MV-4-11 (cell line): Measurements from ENCODE around the gene CA9.

Source experiments
- DNase-seq: peaks from one replicate; lab custom pipeline; 2025; lab: John Stamatoyannopoulos, UW

The CA9 gene

DNA sequence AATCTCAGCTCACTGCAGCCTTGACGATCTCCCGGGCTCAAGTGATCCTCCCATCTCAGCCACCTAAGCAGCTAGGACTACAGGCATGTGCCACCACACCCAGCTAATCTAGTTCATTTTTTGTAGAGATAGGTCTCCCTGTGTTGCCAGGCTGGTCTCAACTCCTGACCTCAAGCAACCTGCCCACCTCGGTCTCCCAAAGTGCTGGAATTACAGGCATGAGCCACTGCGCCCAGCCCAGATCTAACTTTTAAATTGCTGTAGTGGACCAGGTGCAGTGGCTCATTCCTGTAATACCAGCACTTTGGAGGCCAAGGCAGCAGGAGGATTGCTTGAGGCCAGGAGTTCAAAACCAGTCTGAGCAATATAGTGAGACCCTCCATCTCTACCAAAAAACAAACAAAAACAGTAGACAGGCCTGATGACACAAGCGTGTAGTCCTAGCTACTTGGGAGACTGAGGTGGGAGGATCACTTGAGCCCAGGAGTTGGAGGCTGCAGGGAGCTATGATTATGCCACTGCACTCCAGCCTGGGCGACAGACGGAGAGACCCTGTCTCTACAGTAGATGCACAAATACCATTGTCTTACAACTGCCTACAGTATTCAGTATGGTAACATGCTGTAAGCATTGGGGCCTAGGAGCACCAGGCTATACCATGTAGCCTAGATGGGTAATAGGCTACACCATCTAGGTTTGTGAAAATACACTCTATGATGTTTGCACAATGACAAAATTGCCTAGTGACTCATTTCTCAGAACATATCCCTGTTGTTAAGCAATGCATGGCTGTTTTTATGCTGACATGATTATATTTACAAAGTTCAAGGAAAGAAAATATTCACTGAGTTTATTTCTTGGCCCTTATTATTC, 21.5 kb upstream of the CA9 start:
- peak; percentile 73 for DNase-seq

GRCh38 chr9:35652829-35653209, 20.9 kb upstream of the CA9 start:
- no peak for DNase-seq

GRCh38 chr9:35653611-35654010, 20.1 kb upstream of the CA9 start:
- no peak for DNase-seq

DNA sequence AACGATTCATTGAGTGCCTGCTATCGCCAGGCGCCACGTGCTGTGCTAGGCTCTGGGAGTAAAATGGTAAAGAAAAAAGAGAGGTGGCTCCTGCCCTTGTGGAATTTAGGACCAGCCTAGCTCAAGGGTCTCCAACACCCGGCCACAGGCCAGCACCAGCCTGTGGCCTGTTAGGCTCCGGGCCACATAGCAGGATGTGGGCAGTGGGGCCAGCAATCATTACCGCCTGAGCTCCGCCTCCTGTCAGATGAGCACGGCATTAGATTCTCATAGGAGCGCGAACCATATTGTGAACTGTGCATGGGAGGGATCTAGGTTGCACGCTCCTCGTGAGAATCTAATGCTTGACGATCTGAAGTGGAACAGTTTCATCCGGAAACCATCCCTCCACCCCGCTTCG, 17.4 kb upstream of the CA9 start:
- DNase-seq, result no peak

DNA sequence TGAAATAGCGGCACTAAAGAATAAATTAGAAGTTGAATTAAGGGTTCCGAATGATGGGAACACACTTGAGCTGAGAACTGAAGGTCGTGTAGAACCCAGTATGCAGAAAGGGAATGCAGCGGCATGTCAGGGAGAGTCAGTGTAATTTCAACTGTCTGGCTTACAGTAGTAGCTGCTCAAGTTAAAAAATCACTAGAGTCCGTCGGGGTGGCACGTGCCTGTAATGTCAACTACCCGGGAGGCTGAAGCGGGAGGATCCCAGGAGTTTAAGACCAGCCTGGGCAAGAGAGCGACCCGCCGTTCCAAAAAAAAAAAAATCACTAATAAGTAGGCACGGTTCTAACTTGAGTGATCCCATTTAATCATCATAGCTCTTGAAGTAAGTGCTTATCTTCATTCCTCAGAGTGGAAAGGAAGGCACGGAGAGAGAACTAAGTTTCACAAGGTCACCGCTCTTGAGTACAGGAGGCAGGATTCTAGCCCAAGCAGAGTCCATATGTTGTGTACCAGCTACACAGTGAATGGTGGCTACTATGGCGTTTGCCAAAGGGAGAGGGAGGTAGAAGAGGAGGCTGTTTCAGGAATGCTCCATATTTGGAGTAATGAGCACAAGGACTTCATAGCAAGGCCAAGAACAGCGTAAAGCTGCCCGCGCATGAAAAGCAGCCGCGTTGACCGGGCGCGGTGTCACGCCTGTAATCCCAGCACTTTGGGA, 16.7 kb upstream of the CA9 start:
- no peak for DNase-seq

- peak; percentile 99 for DNase-seq
These were observed 16.1 kb upstream of the CA9 start, which contains the start of gene RMRP for GRCh38 chr9:35657546-35658136. TSS of gene RMRP (minus strand) at chr9:35658019.

- peak; percentile 83 for DNase-seq
These were observed 15.4 kb upstream of the CA9 start, which contains the start of gene CCDC107 for GRCh38 chr9:35658137-35658967. TSS of gene CCDC107 (plus strand) at chr9:35658292. CDS start at chr9:35658380, 88 bp downstream.

GRCh38 chr9:35658968-35659220, 14.8 kb upstream of the CA9 start:
- DNase-seq, result peak; percentile 43

- DNase-seq, result no peak
These were observed 14.4 kb upstream of the CA9 start for GRCh38 chr9:35659340-35659739.

DNA sequence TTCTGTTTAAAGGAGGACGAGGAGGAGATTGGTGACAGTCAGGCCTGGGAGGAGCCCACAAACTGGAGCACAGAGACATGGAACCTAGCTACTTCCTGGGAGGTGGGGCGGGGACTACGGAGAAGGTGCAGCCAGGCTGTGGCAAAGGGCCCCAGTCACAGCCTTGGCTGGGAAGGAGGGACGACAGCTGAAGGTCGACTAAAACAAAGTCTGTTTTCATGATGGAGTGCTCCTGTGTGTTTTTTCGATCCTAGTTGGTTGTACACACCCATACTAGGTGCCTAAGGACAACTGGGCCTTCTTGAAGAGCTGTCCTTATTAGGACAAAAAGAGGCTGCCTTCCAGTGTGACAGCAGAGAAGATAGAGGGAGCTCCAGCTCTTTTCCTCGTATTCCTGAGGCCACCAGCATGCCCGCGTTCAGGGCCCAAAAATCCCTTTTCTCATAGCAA, 12.7 kb upstream of the CA9 start:
- peak; percentile 8 for DNase-seq

GRCh38 chr9:35661756-35662350, 11.9 kb upstream of the CA9 start:
- no peak for DNase-seq

DNA sequence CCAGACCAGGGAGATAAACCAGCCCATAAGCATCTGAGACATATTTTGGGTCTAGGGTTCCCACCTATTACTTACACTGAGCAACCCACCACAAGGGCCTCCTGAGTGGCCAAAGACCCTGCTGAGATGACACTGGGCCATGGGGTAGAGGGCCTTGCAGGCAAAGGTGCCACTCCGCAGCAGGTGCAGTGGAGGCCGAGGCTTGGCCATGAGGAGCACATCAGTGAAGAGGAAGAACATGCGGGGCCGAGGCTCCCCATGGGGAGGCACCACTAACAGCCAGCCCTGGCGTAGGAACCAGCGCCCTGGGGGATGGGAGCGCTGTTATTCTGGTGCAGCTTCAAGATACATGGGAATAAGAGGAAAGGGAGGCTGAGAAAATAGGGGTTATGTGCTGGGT, 11.3 kb upstream of the CA9 start:
- no peak for DNase-seq

GRCh38 chr9:35664531-35665470, 8.9 kb upstream of the CA9 start, which contains the start of gene ARHGEF39:
TSS of gene ARHGEF39 (minus strand) at chr9:35665195. CDS start at chr9:35665169, 26 bp downstream.
- DNase-seq, result peak; percentile 77

DNA sequence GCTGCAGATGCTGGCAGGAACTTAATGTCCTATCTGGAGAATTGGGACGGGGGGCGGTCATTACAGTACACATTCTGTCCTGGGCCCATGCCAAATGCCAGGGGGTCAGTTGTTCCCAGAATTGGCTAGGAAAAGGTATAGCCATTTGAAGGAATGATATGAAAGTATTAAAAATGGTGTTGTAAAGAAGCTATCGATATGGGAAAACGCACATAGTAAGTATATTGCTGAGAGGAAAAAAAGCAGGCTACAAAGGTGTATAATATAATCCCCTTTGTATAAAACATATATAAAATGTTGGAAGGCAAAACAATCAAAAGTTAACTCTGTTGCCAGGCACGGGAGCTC, 8.3 kb upstream of the CA9 start:
- DNase-seq, result no peak

DNA sequence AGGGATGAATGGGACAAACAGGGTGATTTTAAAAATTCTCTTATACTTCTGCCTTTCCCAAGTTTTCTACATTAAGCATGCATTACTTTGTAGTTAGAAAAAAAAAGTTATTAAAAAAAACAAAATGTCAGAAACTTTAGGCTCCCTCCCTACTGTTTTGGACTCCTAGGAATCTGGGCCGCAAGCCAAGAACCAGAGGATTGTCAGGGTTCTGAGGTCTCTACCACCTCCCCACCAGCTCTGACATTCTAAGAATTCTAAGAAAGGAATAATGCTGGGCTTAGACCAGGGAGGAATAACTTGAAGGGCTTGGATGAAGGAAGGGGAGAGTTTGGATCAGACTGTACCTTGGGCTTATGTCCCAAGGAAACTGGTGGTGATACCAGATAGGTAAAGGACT, 7.7 kb upstream of the CA9 start:
- no peak for DNase-seq

DNA sequence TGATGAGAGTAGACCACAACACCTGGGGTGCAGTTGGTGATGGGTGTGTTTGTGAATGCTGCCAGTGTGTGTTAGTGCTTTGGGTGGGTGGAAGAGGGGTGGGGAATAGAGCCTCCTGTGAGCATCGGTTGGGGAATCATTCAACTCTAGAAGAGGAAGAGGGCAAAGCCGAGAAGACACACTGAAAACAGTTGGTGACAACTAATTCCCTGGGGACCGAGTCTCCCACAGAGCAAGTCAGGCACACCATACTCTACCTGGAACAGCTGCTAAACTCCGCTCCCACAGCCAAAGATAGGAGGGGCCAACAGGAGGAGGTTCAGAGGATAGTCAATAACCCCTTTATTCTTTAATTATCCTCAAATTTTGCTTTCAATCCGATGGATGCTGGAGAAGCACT, 7.2 kb upstream of the CA9 start:
- DNase-seq, result no peak

DNA sequence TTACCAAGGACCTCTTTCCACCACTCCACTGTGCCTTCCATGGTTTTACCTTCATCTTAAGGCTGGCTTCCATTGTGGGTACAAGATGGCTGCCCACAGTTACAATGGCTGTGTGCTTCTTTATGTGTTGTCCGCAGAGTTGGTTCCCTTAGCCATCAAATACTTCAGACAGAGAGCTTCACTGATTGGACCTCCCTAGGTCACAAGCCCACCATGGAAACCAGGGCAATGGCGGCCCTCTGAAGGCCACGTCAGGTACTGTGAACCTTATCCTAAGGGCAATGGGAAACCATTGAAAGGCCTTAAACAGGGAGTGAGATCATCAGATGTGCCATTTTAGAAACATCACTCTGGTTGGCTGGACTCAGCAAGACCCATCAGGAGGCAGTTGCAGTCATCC, 5.8 kb upstream of the CA9 start:
- no peak for DNase-seq

GRCh38 chr9:35669331-35670145, 4.2 kb upstream of the CA9 start:
- DNase-seq, result no peak

GRCh38 chr9:35674025-35674361, 265 bp downstream of the CA9 start:
- no peak for DNase-seq

- no peak for DNase-seq
These were observed 1.5 kb downstream of the CA9 start for GRCh38 chr9:35675204-35675603.
